HepG2 (cell line): Measurements from ENCODE around the gene PRPF38B. TPM values are rescaled to one million over a fixed set of nuclear protein-coding genes. Genes with fewer than 3 reads are reported as not detected.

ENCODE experiments used
- ATAC-seq: fragments of 200-7000 bp; cut with Tn5 transposase; 3 replicates; pipeline ENCODE4 v1.9.1; 2020; ENCODE audit warnings: mild to moderate bottlenecking, moderate library complexity
- BruUV-seq: library from RNA; stranded (reverse); fragments of 400-500 nt; replicated peaks from 2 replicates; lab custom pipeline; 2021; lab: Mats Ljungman, UMichigan
- CTCF ChIA-PET: fragments of 300-600 bp; formaldehyde crosslinking; extraction: SDS; loops from one replicate; lab custom pipeline; 2021; ENCODE audit warnings: low total read pairs, inconsistent platforms, low intra/inter-chr PET ratio; lab: Yijun Ruan, JAX
- POLR2A ChIA-PET: fragments of 350-600 bp; sonication (Branson Sonifier 250); formaldehyde crosslinking; loops from one replicate; lab custom pipeline; 2020; ENCODE audit warnings: antibody characterized with exemption, inconsistent platforms; lab: Yijun Ruan, JAX
- DNase-seq: peaks from one replicate; pipeline ENCODE4 v3.0.0-alpha.2; 2015; ENCODE audit warnings: low spot score
- FAIRE-seq: peaks from 3 replicates; lab custom pipeline; 2011; peaks lifted over from hg19 to GRCh38; lab: Jason Lieb, UNC
- H2AFZ ChIP-seq: one replicate; pipeline ENCODE4 v1.6.1; 2011; ENCODE audit warnings: low read length, inconsistent platforms
- H3K27ac ChIP-seq: fragments of 300-600 bp; 3 replicates; pipeline ENCODE4 v1.8.0; 2011; ENCODE audit warnings: mixed run types, mild to moderate bottlenecking, mixed read lengths, low read length, inconsistent platforms; ENCODE audit not compliant: insufficient read depth; ENCODE audit errors: extremely low read length
- H3K27me3 ChIP-seq, 2 experiments: fragments of 200-600 bp in 1 of 2; 2 replicates in 1 of 2; 3 replicates in 1 of 2; pipeline versions ENCODE4 v1.6.0 to v1.8.0; 2011; ENCODE audit warnings: low read length in 2 of 2, mild to moderate bottlenecking in 2 of 2, moderate library complexity in 2 of 2, inconsistent platforms in 1 of 2; ENCODE audit not compliant: insufficient read depth in 2 of 2, control insufficient read depth in 1 of 2
- H3K36me3 ChIP-seq, 2 experiments: fragments of 200-600 bp in 1 of 2; replicated peaks in 1 of 2; 2 replicates in 1 of 2; 3 replicates in 1 of 2; pipeline versions ENCODE4 v1.5.1 to v1.8.0; 2011; ENCODE audit warnings: low read length in 2 of 2, inconsistent platforms in 1 of 2; ENCODE audit not compliant: insufficient read depth in 2 of 2, control insufficient read depth in 1 of 2
- H3K4me1 ChIP-seq: 2 replicates; pipeline ENCODE4 v1.5.1; 2012; ENCODE audit warnings: low read length, inconsistent platforms; ENCODE audit not compliant: insufficient read depth
- H3K4me2 ChIP-seq: 2 replicates; pipeline ENCODE4 v1.6.0; 2011; ENCODE audit warnings: low read depth, low read length, inconsistent platforms
- H3K4me3 ChIP-seq, 3 experiments: fragments of 200-600 bp in 1 of 3; sonication (generic), shearing (Covaris generic) in 1 of 3; replicated peaks in 1 of 3; 2 replicates each; pipeline ENCODE4 v1.5.1; 2011 to 2016; ENCODE audit warnings: low read length in 3 of 3, inconsistent platforms in 2 of 3, low read depth in 2 of 3, mild to moderate bottlenecking in 2 of 3, control low read depth in 1 of 3, mixed read lengths in 1 of 3; ENCODE audit not compliant: insufficient read depth in 1 of 3
- H3K79me2 ChIP-seq: one replicate; pipeline ENCODE4 v1.6.1; 2011; ENCODE audit warnings: low read length, inconsistent platforms; ENCODE audit not compliant: insufficient read depth
- H3K9ac ChIP-seq: 2 replicates; pipeline ENCODE4 v1.6.0; 2011; ENCODE audit warnings: mild to moderate bottlenecking, low read depth, low read length, inconsistent platforms; ENCODE audit not compliant: insufficient read depth
- H3K9me3 ChIP-seq: 2 replicates; pipeline ENCODE4 v1.5.1; 2012; ENCODE audit warnings: mild to moderate bottlenecking, low read length
- H4K20me1 ChIP-seq: 2 replicates; pipeline ENCODE4 v1.6.0; 2011; ENCODE audit warnings: inconsistent platforms, mild to moderate bottlenecking, low read length, moderate library complexity; ENCODE audit not compliant: insufficient read depth
- ARHGAP35 ChIP-seq: sonication (generic); formaldehyde crosslinking; IDR thresholded peaks from 2 replicates; pipeline ENCODE4 v1.9.0; 2022; ENCODE audit warnings: mild to moderate bottlenecking, inconsistent platforms, moderate library complexity, missing genetic modification reagents, borderline replicate concordance
- FOXA3 ChIP-seq: IDR thresholded peaks from 2 replicates; pipeline ENCODE4 v1.6.1; 2016; ENCODE audit warnings: missing genetic modification reagents, missing compliant biosample characterization
- FOXC1 ChIP-seq: sonication (generic); formaldehyde crosslinking; IDR thresholded peaks from 2 replicates; pipeline ENCODE4 v1.8.0; 2022; ENCODE audit warnings: mild to moderate bottlenecking, missing genetic modification reagents, borderline replicate concordance
- HIC2 ChIP-seq: sonication (generic); formaldehyde crosslinking; IDR thresholded peaks from 2 replicates; pipeline ENCODE4 v1.9.0; 2022; ENCODE audit warnings: low read depth, missing genetic modification reagents
- MAFF ChIP-seq: IDR thresholded peaks from 2 replicates; pipeline ENCODE4 v1.6.1; 2011; ENCODE audit warnings: low read depth, low read length, improper control_type of control experiment
- MTF1 ChIP-seq: sonication (generic); formaldehyde crosslinking; IDR thresholded peaks from 2 replicates; pipeline ENCODE4 v1.5.0; 2020; ENCODE audit warnings: missing genetic modification reagents
- MYPOP ChIP-seq: sonication (generic); formaldehyde crosslinking; IDR thresholded peaks from 2 replicates; pipeline ENCODE4 v1.8.1; 2023; ENCODE audit warnings: mild to moderate bottlenecking, moderate library complexity, missing genetic modification reagents
- PRPF4 ChIP-seq: fragments of 200-400 bp; formaldehyde crosslinking; IDR thresholded peaks from 2 replicates; pipeline ENCODE4 v1.6.1; 2016; ENCODE audit warnings: low read length, low read depth; ENCODE audit not compliant: poor library complexity, severe bottlenecking
- SETDB1 ChIP-seq: sonication (generic); formaldehyde crosslinking; IDR thresholded peaks from 2 replicates; pipeline ENCODE4 v1.5.1; 2020; ENCODE audit warnings: missing genetic modification reagents, mild to moderate bottlenecking, borderline replicate concordance
- ZFP90 ChIP-seq: sonication (generic); formaldehyde crosslinking; IDR thresholded peaks from 2 replicates; pipeline ENCODE4 v1.8.0; 2022; ENCODE audit warnings: missing genetic modification reagents, mild to moderate bottlenecking, inconsistent platforms, borderline replicate concordance
- ZNF441 ChIP-seq: sonication (generic); formaldehyde crosslinking; IDR thresholded peaks from 2 replicates; pipeline ENCODE4 v1.7.0; 2021; ENCODE audit warnings: missing genetic modification reagents, borderline replicate concordance
- ZNF557 ChIP-seq: sonication (generic); formaldehyde crosslinking; IDR thresholded peaks from 2 replicates; pipeline ENCODE4 v1.4.0; 2020; ENCODE audit warnings: missing genetic modification reagents
- WGBS: methylation state at CpG from one replicate; pipeline ENCODE4 v1.1.6; 2017; ENCODE audit warnings: low lambda C conversion rate; 5-methylcytosine and 5-hydroxymethylcytosine counted together
- in situ Hi-C: cut with HindIII; loops from 2 replicates; pipeline ENCODE4 v1.10.0; 2017; ENCODE audit warnings: low pct_unique_long_range_greater_than_20kb; ENCODE audit not compliant: extremely low pct_ligation_motif_present
- intact Hi-C: fragments of 100-400 bp; cut with micrococcal nuclease; formaldehyde crosslinking; loops from one replicate; pipeline ENCODE4 v1.10.0; 2022; ENCODE audit not compliant: unreplicated experiment
- polyA plus RNA-seq, 8 experiments: library from polyadenylated mRNA; depleted of rRNA in 3 of 8; stranded (reverse) in 7 of 8; unstranded in 1 of 8; fragments of >200 nt; fragmentation: Illumina TruSeq in 4 of 8; extraction: Trizol in 4 of 8; gene quantifications; 2 replicates each; pipeline versions ENCODE4 v1.2.1 to v1.2.3, GENCODE V29; 2011 to 2016; ENCODE audit warnings: low read depth in 4 of 8, missing spikeins in 1 of 8, mixed read lengths in 1 of 8; ENCODE audit not compliant: insufficient read depth in 1 of 8
- total RNA-seq, 5 experiments: library from RNA; depleted of rRNA; stranded (reverse); fragments of >200 nt; fragmentation: Illumina TruSeq; extraction: Trizol; gene quantifications; 2 replicates each; pipeline ENCODE4 v1.2.3, GENCODE V29; 2016; ENCODE audit warnings: low read depth in 1 of 5

PRPF38B gene
- total and polyA plus RNA-seq, 2 of the 13 experiments (the other 11 are each of a cell fraction or from before 2014, with no cell fraction given), result 25.7 to 29.7 TPM

GRCh38 chr1:108732398-108732797, 40.3 kb downstream of the PRPF38B start:
- DNase-seq (no peak), FAIRE-seq (no peak), ATAC-seq (no peak)
- Histone ChIP-seq H3K4me2 (no peak overlapping the region), H3K36me3 (no peaks in the 10 kb centered on the region), H3K27me3 (peaks cover 1 to 7% of the 10 kb centered on the region in 2 experiments; a peak in 2 of 5 replicates), H4K20me1 (no peaks in the 10 kb centered on the region)
- in situ Hi-C loops, result no loop called here
- BruUV-seq, result no TSS peak
- TF ChIP-seq SETDB1 (no peak), ZNF557 (CRISPR knock-in tag) (no peak), FOXA3 (CRISPR knock-in tag) (no peak), HIC2 (no peak), PRPF4 (no peak), ZFP90 (CRISPR knock-in tag) (no peak), ARHGAP35 (CRISPR knock-in tag) (no peak), MTF1 (CRISPR knock-in tag) (no peak), FOXC1 (CRISPR knock-in tag) (no peak), MYPOP (CRISPR knock-in tag) (no peak), MAFF (no peak), ZNF441 (CRISPR knock-in tag) (no peak)
- TF ChIP-seq, all 625 proteins: peak for 0
- Histone ChIP-seq H3K79me2 (no peaks in the 10 kb centered on the region), H3K27ac (no peak overlapping the region), H3K9ac (no peak overlapping the region), H2AFZ (no peak overlapping the region), H3K4me3 (no peak overlapping the region), H3K9me3 (no peaks in the 10 kb centered on the region), H3K4me1 (no peaks in the 10 kb centered on the region)
- intact Hi-C loops, result no loop called here
- POLR2A ChIA-PET, result no interaction called here
- 47% methylated on average over 1 of the region's 1 CpG for WGBS
- CTCF ChIA-PET, result no interaction called here
